Ascending aorta (tissue), 2 donors: ENCODE data around the gene LHB. TPM values are rescaled to one million over a fixed set of nuclear protein-coding genes. Genes with fewer than 3 reads are reported as not detected.

Experiments
- DNase-seq, 2 donors: peaks; one replicate each; pipeline ENCODE4 v3.0.0-alpha.2; 2019; ENCODE audit warnings: low spot score in 2 of 2
- H3K27ac ChIP-seq, 2 donors: fragments of 200-600 bp; sonication (generic); one replicate each; pipeline ENCODE4 v1.5.1; 2016 to 2017; ENCODE audit warnings: mild to moderate bottlenecking in 1 of 2
- H3K27me3 ChIP-seq: fragments of 200-600 bp; sonication (generic); one replicate; pipeline ENCODE4 v1.5.1; 2017
- H3K36me3 ChIP-seq, 2 donors: fragments of 200-600 bp; sonication (generic); one replicate each; pipeline ENCODE4 v1.5.1; 2016
- H3K4me1 ChIP-seq, 2 donors: fragments of 200-600 bp; sonication (generic); one replicate each; pipeline ENCODE4 v1.5.1; 2016 to 2017; ENCODE audit warnings: mild to moderate bottlenecking in 1 of 2
- H3K4me3 ChIP-seq, 2 donors: fragments of 200-600 bp; sonication (generic); one replicate each; pipeline ENCODE4 v1.5.1; 2016 to 2017; ENCODE audit warnings: mild to moderate bottlenecking in 1 of 2
- H3K9me3 ChIP-seq, 2 donors: fragments of 200-600 bp; sonication (generic); one replicate each; pipeline ENCODE4 v1.5.1; 2016
- intact Hi-C: fragments of 100-400 bp; cut with DNase I; formaldehyde crosslinking; loops from one replicate; pipeline ENCODE4 v1.15.1; 2023
- total RNA-seq: library from RNA; depleted of rRNA; stranded (reverse); fragments of >200 nt; gene quantifications from one replicate; pipeline ENCODE4 v1.1.0, GENCODE V29; 2016
- TF ChIP-seq, protein P1 (sequence below), 3 experiments: fragments of 200-600 bp in 2 of 3; fragments of 450-650 bp in 1 of 3; sonication (generic) in 2 of 3; IDR thresholded peaks; one replicate each; pipeline ENCODE4 v1.5.1; 2016 to 2019; ENCODE audit warnings: antibody characterized with exemption in 3 of 3, mild to moderate bottlenecking in 1 of 3, moderate library complexity in 1 of 3

LHB gene
- total RNA-seq, 1 donor from 2014 or later: not detected

GRCh38 chr19:48997972-48998371 is 18.9 kb downstream of the LHB start:
- Histone ChIP-seq H3K4me3 (no peak overlapping the region), H3K4me1 (peaks cover 7 to 9% of the 10 kb centered on the region in 2 donors), H3K9me3 (no peaks in the 10 kb centered on the region), H3K36me3 (peaks cover 7 to 8% of the 10 kb centered on the region in 2 donors), H3K27me3 (no peaks in the 10 kb centered on the region), H3K27ac (no peak overlapping the region)
- no peak for DNase-seq
- intact Hi-C loops: no loop called here
- TF ChIP-seq, protein P1, sequence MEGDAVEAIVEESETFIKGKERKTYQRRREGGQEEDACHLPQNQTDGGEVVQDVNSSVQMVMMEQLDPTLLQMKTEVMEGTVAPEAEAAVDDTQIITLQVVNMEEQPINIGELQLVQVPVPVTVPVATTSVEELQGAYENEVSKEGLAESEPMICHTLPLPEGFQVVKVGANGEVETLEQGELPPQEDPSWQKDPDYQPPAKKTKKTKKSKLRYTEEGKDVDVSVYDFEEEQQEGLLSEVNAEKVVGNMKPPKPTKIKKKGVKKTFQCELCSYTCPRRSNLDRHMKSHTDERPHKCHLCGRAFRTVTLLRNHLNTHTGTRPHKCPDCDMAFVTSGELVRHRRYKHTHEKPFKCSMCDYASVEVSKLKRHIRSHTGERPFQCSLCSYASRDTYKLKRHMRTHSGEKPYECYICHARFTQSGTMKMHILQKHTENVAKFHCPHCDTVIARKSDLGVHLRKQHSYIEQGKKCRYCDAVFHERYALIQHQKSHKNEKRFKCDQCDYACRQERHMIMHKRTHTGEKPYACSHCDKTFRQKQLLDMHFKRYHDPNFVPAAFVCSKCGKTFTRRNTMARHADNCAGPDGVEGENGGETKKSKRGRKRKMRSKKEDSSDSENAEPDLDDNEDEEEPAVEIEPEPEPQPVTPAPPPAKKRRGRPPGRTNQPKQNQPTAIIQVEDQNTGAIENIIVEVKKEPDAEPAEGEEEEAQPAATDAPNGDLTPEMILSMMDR (IDR thresholded peaks at IDR 0.05): peak in 1 of 3 experiments; percentile 20

DNA sequence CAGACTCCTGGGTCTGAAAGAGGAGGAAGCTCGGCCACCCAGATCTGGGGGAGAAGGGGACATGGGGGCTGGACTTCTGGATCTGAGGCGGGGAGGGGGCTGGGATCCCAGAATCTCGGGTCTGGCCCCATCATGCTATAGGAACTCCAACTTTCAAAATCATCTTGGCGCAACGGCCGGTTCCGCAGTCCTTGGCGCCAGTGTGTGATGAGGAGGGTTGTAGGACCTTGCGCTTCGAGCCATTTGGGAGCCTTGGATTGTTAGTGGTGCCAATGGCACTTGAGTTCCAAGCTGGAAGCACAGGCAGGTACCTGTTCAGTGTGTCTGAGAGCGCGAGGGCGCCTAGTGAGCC is 22.9 kb downstream of the LHB start:
- Histone ChIP-seq H3K4me1 (peaks cover 21 to 26% of the 10 kb centered on the region in 2 donors), H3K27ac (peak overlapping the region; percentile 94), H3K27me3 (no peaks in the 10 kb centered on the region), H3K36me3 (peaks cover 3 to 8% of the 10 kb centered on the region in 2 donors), H3K4me3 (peak overlapping the region; percentile 47 to 81), H3K9me3 (no peaks in the 10 kb centered on the region)
- DNase-seq: no peak
- intact Hi-C loops: loop anchor here (5.0 kb wide), 1 partner anchor 153 kb away; no protein-coding TSS in a partner anchor
- TF ChIP-seq, protein P1 (IDR thresholded peaks at IDR 0.05): no peak

GRCh38 chr19:48993175-48994034 is 23.5 kb downstream of the LHB start, which contains the start of the genes GYS1 and RUVBL2:
TSS of gene GYS1 (minus strand) at chr19:48993309. CDS start at chr19:48993112, 197 bp downstream.
TSS of gene RUVBL2 (plus strand) at chr19:48993887. CDS start at chr19:48993912, 25 bp downstream.
- DNase-seq: peak; percentile 99 to 100
- H3K4me1 ChIP-seq: peaks cover 21 to 26% of the 10 kb centered on the region in 2 donors
- intact Hi-C loops: loop anchor here (1.0 to 5.0 kb wide), 5 partner anchors 14 to 154 kb away; partner anchors contain the start of genes FTL, NUCB1 and SNRNP70

DNA sequence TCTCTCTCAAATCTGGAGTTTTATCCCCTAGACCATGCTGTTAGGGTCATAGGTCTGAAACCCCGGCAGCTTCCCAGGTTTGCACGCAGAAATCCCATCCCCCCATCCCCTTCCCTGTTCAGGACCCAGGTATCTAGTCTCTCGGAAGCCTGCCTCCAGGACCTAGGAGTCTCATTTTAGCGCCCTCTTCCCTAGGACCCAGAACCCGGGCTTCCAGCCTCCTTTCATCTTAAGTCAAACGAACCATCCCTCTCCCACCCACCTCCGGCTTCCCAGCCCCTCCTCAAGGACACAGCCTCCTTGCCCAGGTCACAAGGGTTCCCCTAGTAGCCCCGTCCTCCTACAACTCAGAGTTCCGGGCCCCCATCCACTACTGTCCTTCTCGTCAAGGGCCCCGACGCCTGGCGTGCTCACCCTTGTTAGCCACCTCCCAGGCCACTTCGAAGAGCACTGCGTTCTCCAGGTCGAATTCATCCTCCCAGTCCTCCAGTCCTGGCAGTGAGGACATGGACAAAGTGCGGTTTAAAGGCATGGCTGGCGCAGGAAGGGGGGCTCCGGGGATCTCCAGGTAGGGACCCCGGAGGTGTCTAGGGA is 24.2 kb downstream of the LHB start:
- no peaks in the 10 kb centered on the region for H3K9me3 ChIP-seq
- H3K27me3 ChIP-seq: no peaks in the 10 kb centered on the region
- H3K36me3 ChIP-seq: peaks cover 10 to 21% of the 10 kb centered on the region in 2 donors
- peaks cover 21 to 26% of the 10 kb centered on the region in 2 donors for H3K4me1 ChIP-seq
- no peak for DNase-seq
- intact Hi-C loops: loop anchor here (1.0 to 5.0 kb wide), 5 partner anchors 13 to 155 kb away; partner anchors contain the start of genes FTL, NUCB1 and SNRNP70
- peak overlapping the region; percentile 94 for H3K27ac ChIP-seq
- TF ChIP-seq, protein P1 (IDR thresholded peaks at IDR 0.05): no peak
- H3K4me3 ChIP-seq: peak overlapping the region; percentile 58 to 81

More at GRCh38 chr19:48993175-48994034, 23.5 kb downstream of the LHB start, which contains the start of the genes GYS1 and RUVBL2:
- Histone ChIP-seq H3K9me3 (no peaks in the 10 kb centered on the region), H3K27ac (peak within 1 kb of the TSS; percentile 94), H3K4me3 (peak within 1 kb of the TSS; percentile 58 to 81), H3K27me3 (no peaks in the 10 kb centered on the region), H3K36me3 (peaks cover 6 to 14% of the 10 kb centered on the region in 2 donors)
- TF ChIP-seq, protein P1 (IDR thresholded peaks at IDR 0.05): peak; percentile 98 to 100 (median 99)

- peaks cover 21 to 26% of the 10 kb centered on the region in 2 donors for H3K4me1 ChIP-seq
- peaks cover 13 to 26% of the 10 kb centered on the region in 2 donors for H3K36me3 ChIP-seq
- peak in 1 of 2 donors; percentile 89 for DNase-seq
- peak overlapping the region; percentile 58 to 81 for H3K4me3 ChIP-seq
- peak overlapping the region; percentile 94 for H3K27ac ChIP-seq
- H3K9me3 ChIP-seq: no peaks in the 10 kb centered on the region
- TF ChIP-seq, protein P1 (IDR thresholded peaks at IDR 0.05): no peak
- no peaks in the 10 kb centered on the region for H3K27me3 ChIP-seq
- intact Hi-C loops: loop anchor here (2.0 to 5.0 kb wide), 2 partner anchors 27 to 155 kb away; partner anchors contain the start of gene FTL
Measured at GRCh38 chr19:48991873-48992580, 24.9 kb downstream of the LHB start.
